ENCODE data around the gene THAP4. TPM values are rescaled to one million over a fixed set of nuclear protein-coding genes. Genes with fewer than 3 reads are reported as not detected.
"Not testable (repeated sequence)": the region's sequence is repeated elsewhere in the genome, so short reads cannot be mapped to it uniquely, and the experiment has no call there.

The THAP4 gene
- total RNA-seq, 1 experiment from 2014 or later: 88.6 TPM

DNA sequence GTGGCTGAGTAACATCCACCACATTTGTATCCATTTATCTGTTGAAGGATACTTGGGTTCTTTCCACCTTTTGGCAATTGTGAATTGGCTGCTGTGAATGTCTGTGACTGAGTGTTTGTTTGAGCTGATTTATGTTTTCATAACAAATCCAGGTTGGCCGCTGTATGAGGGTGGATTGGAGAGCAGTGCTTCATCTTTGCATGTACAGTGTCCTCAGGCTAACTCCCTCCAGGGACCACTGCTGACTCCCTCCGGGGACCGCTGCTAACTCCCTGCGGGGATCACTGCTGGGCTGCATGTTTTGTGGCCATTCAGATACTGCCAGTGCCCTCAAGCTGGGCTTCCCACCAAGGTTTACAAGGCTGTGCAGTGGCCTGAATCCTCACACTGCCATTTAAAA lies 68.2 kb downstream of the THAP4 start (continued):
- TF ChIP-seq GRHL2 (CRISPR knock-in tag; IDR thresholded peaks at IDR 0.05; ENCODE audit: insufficient replicate concordance, severe bottlenecking): no peak
- no peak for TF ChIP-seq ZNF416 (CRISPR knock-in tag; IDR thresholded peaks at IDR 0.05)
- TF ChIP-seq, protein P1, sequence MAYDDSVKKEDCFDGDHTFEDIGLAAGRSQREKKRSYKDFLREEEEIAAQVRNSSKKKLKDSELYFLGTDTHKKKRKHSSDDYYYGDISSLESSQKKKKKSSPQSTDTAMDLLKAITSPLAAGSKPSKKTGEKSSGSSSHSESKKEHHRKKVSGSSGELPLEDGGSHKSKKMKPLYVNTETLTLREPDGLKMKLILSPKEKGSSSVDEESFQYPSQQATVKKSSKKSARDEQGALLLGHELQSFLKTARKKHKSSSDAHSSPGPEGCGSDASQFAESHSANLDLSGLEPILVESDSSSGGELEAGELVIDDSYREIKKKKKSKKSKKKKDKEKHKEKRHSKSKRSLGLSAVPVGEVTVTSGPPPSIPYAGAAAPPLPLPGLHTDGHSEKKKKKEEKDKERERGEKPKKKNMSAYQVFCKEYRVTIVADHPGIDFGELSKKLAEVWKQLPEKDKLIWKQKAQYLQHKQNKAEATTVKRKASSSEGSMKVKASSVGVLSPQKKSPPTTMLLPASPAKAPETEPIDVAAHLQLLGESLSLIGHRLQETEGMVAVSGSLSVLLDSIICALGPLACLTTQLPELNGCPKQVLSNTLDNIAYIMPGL (CRISPR knock-in tag; IDR thresholded peaks at IDR 0.05): no peak
- TF ChIP-seq, protein P2, sequence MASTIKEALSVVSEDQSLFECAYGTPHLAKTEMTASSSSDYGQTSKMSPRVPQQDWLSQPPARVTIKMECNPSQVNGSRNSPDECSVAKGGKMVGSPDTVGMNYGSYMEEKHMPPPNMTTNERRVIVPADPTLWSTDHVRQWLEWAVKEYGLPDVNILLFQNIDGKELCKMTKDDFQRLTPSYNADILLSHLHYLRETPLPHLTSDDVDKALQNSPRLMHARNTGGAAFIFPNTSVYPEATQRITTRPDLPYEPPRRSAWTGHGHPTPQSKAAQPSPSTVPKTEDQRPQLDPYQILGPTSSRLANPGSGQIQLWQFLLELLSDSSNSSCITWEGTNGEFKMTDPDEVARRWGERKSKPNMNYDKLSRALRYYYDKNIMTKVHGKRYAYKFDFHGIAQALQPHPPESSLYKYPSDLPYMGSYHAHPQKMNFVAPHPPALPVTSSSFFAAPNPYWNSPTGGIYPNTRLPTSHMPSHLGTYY (CRISPR knock-in tag; IDR thresholded peaks at IDR 0.05): no peak
- no peak for TF ChIP-seq NFE2L1 (CRISPR knock-in tag; IDR thresholded peaks at IDR 0.05)
- TF ChIP-seq, protein P3, sequence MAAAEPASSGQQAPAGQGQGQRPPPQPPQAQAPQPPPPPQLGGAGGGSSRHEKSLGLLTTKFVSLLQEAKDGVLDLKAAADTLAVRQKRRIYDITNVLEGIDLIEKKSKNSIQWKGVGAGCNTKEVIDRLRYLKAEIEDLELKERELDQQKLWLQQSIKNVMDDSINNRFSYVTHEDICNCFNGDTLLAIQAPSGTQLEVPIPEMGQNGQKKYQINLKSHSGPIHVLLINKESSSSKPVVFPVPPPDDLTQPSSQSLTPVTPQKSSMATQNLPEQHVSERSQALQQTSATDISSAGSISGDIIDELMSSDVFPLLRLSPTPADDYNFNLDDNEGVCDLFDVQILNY (CRISPR knock-in tag; IDR thresholded peaks at IDR 0.05): no peak

DNA sequence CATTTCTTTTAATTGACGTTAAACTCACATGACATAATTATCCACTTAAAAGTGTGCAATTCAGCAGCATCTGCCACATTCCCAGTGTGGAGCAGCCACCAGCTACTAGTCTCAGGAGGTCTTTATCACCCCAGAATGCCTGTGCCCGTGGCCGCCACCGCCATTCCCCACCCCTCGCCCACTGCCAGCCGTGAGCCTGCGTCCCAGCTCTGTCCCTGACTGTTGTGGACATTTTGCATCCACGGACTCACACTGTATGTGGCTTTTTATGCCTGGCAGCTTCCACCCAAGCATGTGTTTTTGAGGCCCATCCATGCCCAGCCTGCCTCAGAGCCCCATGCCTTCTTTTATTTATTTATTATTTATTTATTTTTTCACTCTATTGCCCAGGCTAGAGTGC lies 69.2 kb downstream of the THAP4 start:
- peaks cover 8% of the 10 kb centered on the region for H3K4me1 Mint-ChIP-seq
- H3K27ac Mint-ChIP-seq: no peak overlapping the region
- CTCF ChIA-PET: no interaction called here
- no peak overlapping the region for H3K4me3 Mint-ChIP-seq
- no peaks in the 10 kb centered on the region for H3K9me3 Mint-ChIP-seq
- TF ChIP-seq GABPB1 (CRISPR knock-in tag; IDR thresholded peaks at IDR 0.05) (no peak), TCF7 (CRISPR knock-in tag; IDR thresholded peaks at IDR 0.05; ENCODE audit: low read depth) (no peak)
- TF ChIP-seq, protein P2 (CRISPR knock-in tag; IDR thresholded peaks at IDR 0.05): no peak
- POLR2A ChIA-PET: no interaction called here
- DNase-seq (ENCODE audit: low spot score) (no peak), ATAC-seq (no peak)
- no peaks in the 10 kb centered on the region for H3K36me3 Mint-ChIP-seq
- peaks cover 11% of the 10 kb centered on the region for H3K27me3 Mint-ChIP-seq (ENCODE audit: low read depth)

DNA sequence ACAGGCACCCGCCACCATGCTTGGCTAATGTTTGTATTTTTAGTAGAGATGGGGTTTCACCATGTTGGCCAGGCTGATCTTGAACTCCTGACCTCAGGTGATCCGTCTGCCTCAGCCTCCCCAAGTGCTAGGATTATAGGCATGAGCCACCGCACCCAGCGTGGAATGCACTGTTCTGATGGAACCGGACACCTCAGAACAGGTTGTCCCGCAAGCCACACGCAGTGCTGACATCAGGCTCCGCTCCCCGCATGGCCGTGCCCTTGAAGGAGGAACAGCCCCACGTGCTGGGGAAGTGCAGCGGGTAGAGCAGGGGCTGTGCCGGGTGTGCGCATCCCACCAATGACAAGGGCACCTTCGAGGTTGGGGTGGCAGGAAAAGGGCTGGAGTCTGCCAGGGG lies 69.7 kb downstream of the THAP4 start:
- CTCF ChIA-PET: not testable (repeated sequence)

DNA sequence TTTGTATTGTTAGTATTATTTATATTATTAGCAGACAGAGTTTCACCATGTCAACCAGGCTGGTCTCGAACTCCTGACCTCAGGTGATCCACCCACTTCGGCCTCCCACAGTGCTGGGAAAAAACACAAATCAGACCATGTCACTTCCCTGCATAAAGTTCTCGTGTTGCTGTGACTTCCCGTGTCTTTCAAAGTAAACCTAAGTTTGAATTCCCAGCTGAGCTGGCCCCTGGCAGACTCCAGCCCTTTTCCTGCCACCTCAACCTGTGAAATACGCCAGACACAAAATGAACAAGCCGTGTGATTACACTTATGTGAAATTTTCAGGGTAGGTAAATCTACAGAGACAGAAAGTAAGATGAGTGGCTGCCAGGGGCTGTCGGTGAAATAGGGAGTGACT lies 70.5 kb downstream of the THAP4 start:
- DNase-seq (ENCODE audit: low spot score): no peak
- no peaks in the 10 kb centered on the region for H3K36me3 Mint-ChIP-seq
- no peak overlapping the region for H3K27ac Mint-ChIP-seq
- no peak for ATAC-seq
- H3K27me3 Mint-ChIP-seq (ENCODE audit: low read depth): peaks cover 11% of the 10 kb centered on the region
- H3K4me3 Mint-ChIP-seq: no peak overlapping the region
- CTCF ChIA-PET: no interaction called here
- POLR2A ChIA-PET: no interaction called here
- peaks cover 8% of the 10 kb centered on the region for H3K4me1 Mint-ChIP-seq
- no peaks in the 10 kb centered on the region for H3K9me3 Mint-ChIP-seq
- TF ChIP-seq ZNF138 (CRISPR knock-in tag; conservative IDR thresholded peaks at IDR 0.05) (no peak), KAT7 (CRISPR knock-in tag; IDR thresholded peaks at IDR 0.05; ENCODE audit: borderline replicate concordance) (no peak), ZNF219 (CRISPR knock-in tag; IDR thresholded peaks at IDR 0.05; ENCODE audit: borderline replicate concordance) (no peak), ZNF396 (CRISPR knock-in tag; IDR thresholded peaks at IDR 0.05; ENCODE audit: borderline replicate concordance) (no peak), PRRX2 (CRISPR knock-in tag; IDR thresholded peaks at IDR 0.05) (no peak), ZNF317 (CRISPR knock-in tag; IDR thresholded peaks at IDR 0.05; ENCODE audit: borderline replicate concordance, low read depth) (no peak)
- TF ChIP-seq, protein P4, sequence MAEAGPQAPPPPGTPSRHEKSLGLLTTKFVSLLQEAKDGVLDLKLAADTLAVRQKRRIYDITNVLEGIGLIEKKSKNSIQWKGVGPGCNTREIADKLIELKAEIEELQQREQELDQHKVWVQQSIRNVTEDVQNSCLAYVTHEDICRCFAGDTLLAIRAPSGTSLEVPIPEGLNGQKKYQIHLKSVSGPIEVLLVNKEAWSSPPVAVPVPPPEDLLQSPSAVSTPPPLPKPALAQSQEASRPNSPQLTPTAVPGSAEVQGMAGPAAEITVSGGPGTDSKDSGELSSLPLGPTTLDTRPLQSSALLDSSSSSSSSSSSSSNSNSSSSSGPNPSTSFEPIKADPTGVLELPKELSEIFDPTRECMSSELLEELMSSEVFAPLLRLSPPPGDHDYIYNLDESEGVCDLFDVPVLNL (CRISPR knock-in tag; IDR thresholded peaks at IDR 0.05; ENCODE audit: borderline replicate concordance, low read depth): no peak
- TF ChIP-seq, protein P3 (CRISPR knock-in tag; IDR thresholded peaks at IDR 0.05): no peak
- TF ChIP-seq, protein P5, sequence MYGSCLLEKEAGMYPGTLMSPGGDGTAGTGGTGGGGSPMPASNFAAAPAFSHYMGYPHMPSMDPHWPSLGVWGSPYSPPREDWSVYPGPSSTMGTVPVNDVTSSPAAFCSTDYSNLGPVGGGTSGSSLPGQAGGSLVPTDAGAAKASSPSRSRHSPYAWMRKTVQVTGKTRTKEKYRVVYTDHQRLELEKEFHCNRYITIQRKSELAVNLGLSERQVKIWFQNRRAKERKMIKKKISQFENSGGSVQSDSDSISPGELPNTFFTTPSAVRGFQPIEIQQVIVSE (CRISPR knock-in tag; IDR thresholded peaks at IDR 0.05; ENCODE audit: borderline replicate concordance): no peak
- TF ChIP-seq, protein P6, sequence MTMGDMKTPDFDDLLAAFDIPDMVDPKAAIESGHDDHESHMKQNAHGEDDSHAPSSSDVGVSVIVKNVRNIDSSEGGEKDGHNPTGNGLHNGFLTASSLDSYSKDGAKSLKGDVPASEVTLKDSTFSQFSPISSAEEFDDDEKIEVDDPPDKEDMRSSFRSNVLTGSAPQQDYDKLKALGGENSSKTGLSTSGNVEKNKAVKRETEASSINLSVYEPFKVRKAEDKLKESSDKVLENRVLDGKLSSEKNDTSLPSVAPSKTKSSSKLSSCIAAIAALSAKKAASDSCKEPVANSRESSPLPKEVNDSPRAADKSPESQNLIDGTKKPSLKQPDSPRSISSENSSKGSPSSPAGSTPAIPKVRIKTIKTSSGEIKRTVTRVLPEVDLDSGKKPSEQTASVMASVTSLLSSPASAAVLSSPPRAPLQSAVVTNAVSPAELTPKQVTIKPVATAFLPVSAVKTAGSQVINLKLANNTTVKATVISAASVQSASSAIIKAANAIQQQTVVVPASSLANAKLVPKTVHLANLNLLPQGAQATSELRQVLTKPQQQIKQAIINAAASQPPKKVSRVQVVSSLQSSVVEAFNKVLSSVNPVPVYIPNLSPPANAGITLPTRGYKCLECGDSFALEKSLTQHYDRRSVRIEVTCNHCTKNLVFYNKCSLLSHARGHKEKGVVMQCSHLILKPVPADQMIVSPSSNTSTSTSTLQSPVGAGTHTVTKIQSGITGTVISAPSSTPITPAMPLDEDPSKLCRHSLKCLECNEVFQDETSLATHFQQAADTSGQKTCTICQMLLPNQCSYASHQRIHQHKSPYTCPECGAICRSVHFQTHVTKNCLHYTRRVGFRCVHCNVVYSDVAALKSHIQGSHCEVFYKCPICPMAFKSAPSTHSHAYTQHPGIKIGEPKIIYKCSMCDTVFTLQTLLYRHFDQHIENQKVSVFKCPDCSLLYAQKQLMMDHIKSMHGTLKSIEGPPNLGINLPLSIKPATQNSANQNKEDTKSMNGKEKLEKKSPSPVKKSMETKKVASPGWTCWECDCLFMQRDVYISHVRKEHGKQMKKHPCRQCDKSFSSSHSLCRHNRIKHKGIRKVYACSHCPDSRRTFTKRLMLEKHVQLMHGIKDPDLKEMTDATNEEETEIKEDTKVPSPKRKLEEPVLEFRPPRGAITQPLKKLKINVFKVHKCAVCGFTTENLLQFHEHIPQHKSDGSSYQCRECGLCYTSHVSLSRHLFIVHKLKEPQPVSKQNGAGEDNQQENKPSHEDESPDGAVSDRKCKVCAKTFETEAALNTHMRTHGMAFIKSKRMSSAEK (CRISPR knock-in tag; IDR thresholded peaks at IDR 0.05; ENCODE audit: borderline replicate concordance): no peak

More for the DNA sequence above, 69.7 kb downstream of the THAP4 start:
- H3K4me1 Mint-ChIP-seq; H3K4me3 Mint-ChIP-seq; H3K36me3 Mint-ChIP-seq; DNase-seq (ENCODE audit: low spot score); POLR2A ChIA-PET; H3K27ac Mint-ChIP-seq; ATAC-seq; H3K9me3 Mint-ChIP-seq: not testable (repeated sequence)
- peaks cover 11% of the 10 kb centered on the region for H3K27me3 Mint-ChIP-seq (ENCODE audit: low read depth)

Data from WTC11 (cell line).